GM12875 (cell line): ENCODE data around the gene VLDLR.

Source experiments
- H3K4me3 ChIP-seq: one replicate; pipeline ENCODE4 v1.5.1; 2011; ENCODE audit warnings: low read depth, low read length, control low read depth
- CTCF ChIP-seq: IDR thresholded peaks from 2 replicates; pipeline ENCODE4 v1.5.1; 2011; ENCODE audit warnings: low read depth, mild to moderate bottlenecking, control low read depth, inconsistent platforms, low read length, moderate library complexity, borderline replicate concordance; ENCODE audit not compliant: insufficient read depth

Gene VLDLR

GRCh38 chr9:2620919-2621721 lies 467 bp upstream of the VLDLR start:
- TF ChIP-seq CTCF, result no peak
- H3K4me3 ChIP-seq, result no peak overlapping the region

GRCh38 chr9:2622461-2623287 lies 1.1 kb downstream of the VLDLR start:
- peak overlapping the region; percentile 27 for H3K4me3 ChIP-seq
- TF ChIP-seq CTCF, result no peak

- H3K4me3 ChIP-seq, result no peak overlapping the region
These were observed 1.9 kb downstream of the VLDLR start for GRCh38 chr9:2623288-2624050.

GRCh38 chr9:2624051-2624682 lies 2.6 kb downstream of the VLDLR start:
- H3K4me3 ChIP-seq, result no peak overlapping the region
- TF ChIP-seq CTCF, result no peak

More at GRCh38 chr9:2623288-2624050, 1.9 kb downstream of the VLDLR start:
- TF ChIP-seq CTCF, result no peak

GRCh38 chr9:2625427-2625826 lies 3.8 kb downstream of the VLDLR start:
- no peak for TF ChIP-seq CTCF
- no peak overlapping the region for H3K4me3 ChIP-seq

- TF ChIP-seq CTCF, result no peak
- no peak overlapping the region for H3K4me3 ChIP-seq
These were observed 7.3 kb downstream of the VLDLR start for GRCh38 chr9:2628919-2629318.
